OCI-LY1 (cell line): ENCODE data around the gene KIAA2012.

Source experiments
- H2AFZ ChIP-seq: fragments of 200-600 bp; sonication (generic), shearing (Covaris generic); 2 replicates; pipeline ENCODE4 v1.6.0; 2014; ENCODE audit warnings: antibody characterized with exemption, mild to moderate bottlenecking, low read length
- H3F3A ChIP-seq: fragments of 200-600 bp; sonication (generic), shearing (Covaris generic); 2 replicates; pipeline ENCODE4 v1.6.0; 2014; ENCODE audit warnings: mild to moderate bottlenecking, antibody characterized with exemption, low read length, moderate library complexity; ENCODE audit not compliant: insufficient read depth
- H3K27ac ChIP-seq: fragments of 200-600 bp; sonication (generic); 2 replicates; pipeline ENCODE4 v1.5.1; 2014; ENCODE audit warnings: low read length, mixed run types, mild to moderate bottlenecking, low read depth; ENCODE audit not compliant: poor library complexity, severe bottlenecking
- H3K27me3 ChIP-seq: fragments of 200-600 bp; sonication (generic); 2 replicates; pipeline ENCODE4 v1.6.0; 2014; ENCODE audit warnings: antibody characterized with exemption, mild to moderate bottlenecking, low read length, moderate library complexity; ENCODE audit not compliant: insufficient read depth
- H3K36me3 ChIP-seq: fragments of 200-600 bp; sonication (generic); 2 replicates; pipeline ENCODE4 v1.6.1; 2014; ENCODE audit warnings: mild to moderate bottlenecking, antibody characterized with exemption, low read length, moderate library complexity, mixed read lengths; ENCODE audit not compliant: insufficient read depth
- H3K4me1 ChIP-seq: fragments of 200-600 bp; sonication (generic); 2 replicates; pipeline ENCODE4 v1.5.1; 2014; ENCODE audit warnings: mild to moderate bottlenecking, low read length, moderate library complexity; ENCODE audit not compliant: insufficient read depth, severe bottlenecking
- H3K4me2 ChIP-seq: fragments of 200-600 bp; sonication (generic), shearing (Covaris generic); 2 replicates; pipeline ENCODE4 v1.6.1; 2014; ENCODE audit warnings: low read length
- H3K4me3 ChIP-seq: fragments of 200-600 bp; sonication (generic); 2 replicates; pipeline ENCODE4 v1.5.1; 2014; ENCODE audit warnings: low read length, low read depth, mild to moderate bottlenecking, mixed read lengths; ENCODE audit not compliant: poor library complexity, severe bottlenecking
- H3K79me2 ChIP-seq: fragments of 200-600 bp; shearing (Covaris generic); 2 replicates; pipeline ENCODE4 v1.6.1; 2016; ENCODE audit warnings: mixed run types, low read length, mixed read lengths; ENCODE audit not compliant: insufficient read depth
- H3K9ac ChIP-seq: fragments of 200-600 bp; sonication (generic), shearing (Covaris generic); 2 replicates; pipeline ENCODE4 v1.6.1; 2014; ENCODE audit warnings: mild to moderate bottlenecking, low read length, mixed read lengths
- H3K9me2 ChIP-seq: fragments of 200-600 bp; sonication (generic), shearing (Covaris generic); 2 replicates; pipeline ENCODE4 v1.6.1; 2014; ENCODE audit warnings: low read depth, mild to moderate bottlenecking, low read length, mixed read lengths
- H3K9me3 ChIP-seq: fragments of 200-600 bp; shearing (Covaris generic); 2 replicates; pipeline ENCODE4 v1.6.1; 2014; ENCODE audit warnings: low read length, mixed read lengths
- H4K20me1 ChIP-seq: fragments of 200-600 bp; sonication (generic), shearing (Covaris generic); 2 replicates; pipeline ENCODE4 v1.6.0; 2016; ENCODE audit warnings: mild to moderate bottlenecking, low read length; ENCODE audit not compliant: insufficient read depth
- CTCF ChIP-seq: fragments of 200-600 bp; sonication (generic), shearing (Covaris generic); IDR thresholded peaks from 2 replicates; pipeline ENCODE4 v1.5.1; 2017; ENCODE audit warnings: mild to moderate bottlenecking, antibody characterized with exemption, low read length, moderate library complexity, mixed read lengths
- EZH2 ChIP-seq: fragments of 200-600 bp; sonication (generic), shearing (Covaris generic); IDR thresholded peaks from 2 replicates; pipeline ENCODE4 v1.8.0; 2017; ENCODE audit warnings: borderline replicate concordance, mixed run types, mild to moderate bottlenecking, antibody characterized with exemption, low read length, moderate library complexity, mixed read lengths

The KIAA2012 gene

GRCh38 chr2:202025816-202026215, 47.2 kb upstream of the KIAA2012 start:
- Histone ChIP-seq H3K9me3 (no peaks in the 10 kb centered on the region), H3K27me3 (no peaks in the 10 kb centered on the region; the same call in 1 of the 2 replicates), H3K4me1 (no peaks in the 10 kb centered on the region), H2AFZ (no peak overlapping the region), H3K9ac (no peak overlapping the region), H3K27ac (no peak overlapping the region), H3K36me3 (no peaks in the 10 kb centered on the region), H3F3A (no peaks in the 10 kb centered on the region), H3K9me2 (no peaks in the 10 kb centered on the region), H3K79me2 (no peaks in the 10 kb centered on the region), H3K4me2 (no peak overlapping the region), H3K4me3 (no peak overlapping the region), H4K20me1 (no peaks in the 10 kb centered on the region)
- no peak for TF ChIP-seq EZH2
- TF ChIP-seq CTCF: no peak

- Histone ChIP-seq H3K9me3 (no peaks in the 10 kb centered on the region), H2AFZ (no peak overlapping the region)
Observed at GRCh38 chr2:202026507-202026906, 46.5 kb upstream of the KIAA2012 start.

GRCh38 chr2:202030691-202031090, 42.4 kb upstream of the KIAA2012 start:
- H3K9me2 ChIP-seq: no peaks in the 10 kb centered on the region
- H3K4me1 ChIP-seq: peaks cover 13% of the 10 kb centered on the region
- H3K4me2 ChIP-seq: no peak overlapping the region
- no peak overlapping the region for H3K27ac ChIP-seq
- no peaks in the 10 kb centered on the region for H3K9me3 ChIP-seq
- peaks cover 3% of the 10 kb centered on the region; the same call in 1 of the 2 replicates for H3K27me3 ChIP-seq
- no peaks in the 10 kb centered on the region for H3F3A ChIP-seq
- no peak overlapping the region for H3K9ac ChIP-seq
- TF ChIP-seq EZH2 (no peak), CTCF (no peak)
- H3K79me2 ChIP-seq: no peaks in the 10 kb centered on the region
- H3K36me3 ChIP-seq: no peaks in the 10 kb centered on the region
- H3K4me3 ChIP-seq: no peak overlapping the region
- H4K20me1 ChIP-seq: no peaks in the 10 kb centered on the region
- H2AFZ ChIP-seq: no peak overlapping the region

More at GRCh38 chr2:202026507-202026906, 46.5 kb upstream of the KIAA2012 start:
- Histone ChIP-seq H3K79me2 (no peaks in the 10 kb centered on the region), H3K4me3 (no peak overlapping the region), H3K27me3 (no peaks in the 10 kb centered on the region; the same call in 1 of the 2 replicates), H3F3A (no peaks in the 10 kb centered on the region), H4K20me1 (no peaks in the 10 kb centered on the region), H3K9me2 (no peaks in the 10 kb centered on the region), H3K36me3 (no peaks in the 10 kb centered on the region), H3K4me2 (no peak overlapping the region), H3K9ac (no peak overlapping the region), H3K4me1 (no peaks in the 10 kb centered on the region), H3K27ac (no peak overlapping the region)
- TF ChIP-seq CTCF: no peak
